Pancreas (tissue), 10 donors: ENCODE results near the gene LAMP1. TPM values are rescaled to one million over a fixed set of nuclear protein-coding genes. Genes with fewer than 3 reads are reported as not detected.
"Not testable (repeated sequence)": the region's sequence is repeated elsewhere in the genome, so short reads cannot be mapped to it uniquely, and the experiment has no call there.

Experiments
- ATAC-seq, 4 donors: fragments of 200-7000 bp; cut with Tn5 transposase; one replicate each; pipeline versions ENCODE4 v1.8.0 to v1.9.1; 2020; ENCODE audit warnings: mild to moderate bottlenecking in 4 of 4, moderate library complexity in 4 of 4
- DNase-seq, 6 donors: peaks; one replicate each; pipeline ENCODE4 v3.0.0-alpha.2; 2020
- FAIRE-seq: peaks from 2 replicates; lab custom pipeline; 2012; peaks lifted over from hg19 to GRCh38; lab: Jason Lieb, UNC
- H3K27ac ChIP-seq, 4 donors: fragments of 200-600 bp; sonication (generic); 1 replicate in 3 of 4; 2 replicates in 1 of 4; pipeline versions ENCODE4 v1.5.0 to v1.8.0; 2020
- H3K27me3 ChIP-seq, 4 donors: fragments of 200-600 bp; one replicate each; pipeline ENCODE4 v1.8.0; 2021
- H3K36me3 ChIP-seq, 3 donors: fragments of 200-600 bp; sonication (generic) in 1 of 3; one replicate each; pipeline versions ENCODE4 v1.5.0 to v1.8.0; 2020 to 2021
- H3K4me1 ChIP-seq, 3 donors: fragments of 200-600 bp; one replicate each; pipeline ENCODE4 v1.8.0; 2021
- H3K4me3 ChIP-seq, 4 donors: fragments of 200-600 bp; sonication (generic) in 2 of 4; one replicate each; pipeline versions ENCODE4 v1.5.0 to v1.8.0; 2020 to 2021
- H3K9me3 ChIP-seq, 4 donors: fragments of 200-600 bp; one replicate each; pipeline ENCODE4 v1.8.0; 2021
- WGBS, 2 donors: extraction: QIAGEN DNeasy Blood & Tissue Kit; methylation state at CpG; one replicate each; pipeline ENCODE4 v1.1.7; 2013; 5-methylcytosine and 5-hydroxymethylcytosine counted together
- intact Hi-C, 3 donors: fragments of 100-400 bp; cut with DNase I; formaldehyde crosslinking; loops; one replicate each; pipeline versions ENCODE4 v1.11.1 to v1.14.2; 2022
- polyA plus RNA-seq, 2 donors: library from polyadenylated mRNA; stranded (reverse); fragments of 200-250 nt; gene quantifications; one replicate each; pipeline ENCODE4 v1.2.3, GENCODE V29; 2013
- total RNA-seq, 6 donors: library from RNA; stranded (reverse); fragmentation: NEBNext Ultra II Directional in 4 of 6; extraction: Animal tissue kit (Norgen Biotek cat#: 25700) in 4 of 6; gene quantifications; one replicate each; pipeline versions ENCODE4 v1.2.1 to v1.2.4, GENCODE V29; 2021 to 2023
- TF ChIP-seq, protein P1 (sequence below), 4 donors: fragments of 200-600 bp; sonication (generic) in 3 of 4; IDR thresholded peaks; one replicate each; pipeline versions ENCODE4 v1.5.0 to v1.8.0; 2021; ENCODE audit warnings: antibody characterized with exemption in 4 of 4
- donor health status: healthy with polysubstance abuse.
- donor health status: DM: no; HTN: no; CAD: no; lungs with moderate emphysema.
- donor health status: DM: no; HTN: no; CAD: no.
- donor health status: control.
- donor health status: control.
- donor health status: Bipolar disorder and iron deficiency.
- donor health status: DM: yes; HTN: yes; CAD: no.
- donor health status: DM: no; HTN: no; CAD: no.
- donor health status: DM: no; HTN: no; CAD: no.
- donor health status: DM: yes; HTN: yes; CAD: no.

LAMP1 gene
- total and polyA plus RNA-seq, 8 donors: 35.1 to 136 (median 91.3) TPM

DNA sequence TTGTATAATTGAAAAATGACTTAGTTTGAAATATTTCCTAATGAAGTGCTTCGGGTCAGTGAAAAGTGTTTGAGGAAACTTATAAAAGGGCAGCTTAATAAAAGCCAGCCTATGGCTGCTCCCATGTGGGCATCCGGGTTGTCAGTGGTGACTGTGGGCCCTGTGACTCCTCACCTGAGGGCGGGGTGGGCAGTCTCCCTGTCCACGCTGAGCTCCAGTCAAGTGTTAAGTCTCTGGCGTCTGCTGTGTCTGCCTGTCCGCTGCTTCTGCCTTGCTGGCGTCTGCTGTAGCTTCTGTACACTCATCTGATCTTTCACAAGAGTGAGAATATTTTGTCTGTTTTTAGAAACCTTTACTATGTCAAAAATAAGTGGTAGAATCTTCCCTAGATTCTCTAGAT is 7.1 kb downstream of the LAMP1 start:
- intact Hi-C loops: no loop called here
- Histone ChIP-seq H3K4me1 (peaks cover 0 to 5% (median 0%) of the 10 kb centered on the region in 3 donors), H3K9me3 (no peaks in the 10 kb centered on the region), H3K27me3 (no peaks in the 10 kb centered on the region), H3K4me3 (no peak overlapping the region), H3K36me3 (no peaks in the 10 kb centered on the region), H3K27ac (no peak overlapping the region)
- TF ChIP-seq, protein P1, sequence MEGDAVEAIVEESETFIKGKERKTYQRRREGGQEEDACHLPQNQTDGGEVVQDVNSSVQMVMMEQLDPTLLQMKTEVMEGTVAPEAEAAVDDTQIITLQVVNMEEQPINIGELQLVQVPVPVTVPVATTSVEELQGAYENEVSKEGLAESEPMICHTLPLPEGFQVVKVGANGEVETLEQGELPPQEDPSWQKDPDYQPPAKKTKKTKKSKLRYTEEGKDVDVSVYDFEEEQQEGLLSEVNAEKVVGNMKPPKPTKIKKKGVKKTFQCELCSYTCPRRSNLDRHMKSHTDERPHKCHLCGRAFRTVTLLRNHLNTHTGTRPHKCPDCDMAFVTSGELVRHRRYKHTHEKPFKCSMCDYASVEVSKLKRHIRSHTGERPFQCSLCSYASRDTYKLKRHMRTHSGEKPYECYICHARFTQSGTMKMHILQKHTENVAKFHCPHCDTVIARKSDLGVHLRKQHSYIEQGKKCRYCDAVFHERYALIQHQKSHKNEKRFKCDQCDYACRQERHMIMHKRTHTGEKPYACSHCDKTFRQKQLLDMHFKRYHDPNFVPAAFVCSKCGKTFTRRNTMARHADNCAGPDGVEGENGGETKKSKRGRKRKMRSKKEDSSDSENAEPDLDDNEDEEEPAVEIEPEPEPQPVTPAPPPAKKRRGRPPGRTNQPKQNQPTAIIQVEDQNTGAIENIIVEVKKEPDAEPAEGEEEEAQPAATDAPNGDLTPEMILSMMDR (IDR thresholded peaks at IDR 0.05): no peak
- no peak for DNase-seq
- no peak for FAIRE-seq
- ATAC-seq: no peak
- WGBS, 2 donors: 85 to 87% methylated on average over 7 of the region's 7 CpGs

DNA sequence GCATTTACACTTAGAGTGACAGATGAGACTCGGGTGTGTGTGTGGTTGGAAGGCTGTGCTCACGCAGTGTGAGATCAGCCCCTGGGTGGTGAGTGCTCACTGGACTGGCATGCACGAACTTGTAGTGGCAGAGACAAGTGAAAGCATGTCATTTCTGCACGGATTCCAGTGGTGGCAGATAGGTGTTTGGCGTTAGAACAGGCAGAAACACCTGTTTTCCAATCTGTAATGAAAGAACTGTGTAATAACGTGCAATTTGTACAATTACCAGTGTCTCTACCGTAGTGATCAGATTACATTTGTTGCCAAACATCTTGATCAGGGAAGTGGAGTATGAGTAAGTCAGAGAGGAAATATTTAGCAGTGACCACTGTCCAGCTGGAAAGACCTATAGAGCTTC is 8.2 kb downstream of the LAMP1 start:
- intact Hi-C loops: no loop called here
- Histone ChIP-seq H3K27me3 (no peaks in the 10 kb centered on the region), H3K4me3 (no peak overlapping the region), H3K9me3 (no peaks in the 10 kb centered on the region), H3K36me3 (peaks cover 0 to under 1% (median 0%) of the 10 kb centered on the region in 3 donors), H3K27ac (no peak overlapping the region), H3K4me1 (no peaks in the 10 kb centered on the region)
- TF ChIP-seq, protein P1 (IDR thresholded peaks at IDR 0.05): no peak
- ATAC-seq (peak in 1 of 4 donors; percentile 32), DNase-seq (no peak), FAIRE-seq (no peak)
- 41 to 56% methylated on average over 7 of the region's 7 CpGs for whole genome bisulfite sequencing, 2 donors

DNA sequence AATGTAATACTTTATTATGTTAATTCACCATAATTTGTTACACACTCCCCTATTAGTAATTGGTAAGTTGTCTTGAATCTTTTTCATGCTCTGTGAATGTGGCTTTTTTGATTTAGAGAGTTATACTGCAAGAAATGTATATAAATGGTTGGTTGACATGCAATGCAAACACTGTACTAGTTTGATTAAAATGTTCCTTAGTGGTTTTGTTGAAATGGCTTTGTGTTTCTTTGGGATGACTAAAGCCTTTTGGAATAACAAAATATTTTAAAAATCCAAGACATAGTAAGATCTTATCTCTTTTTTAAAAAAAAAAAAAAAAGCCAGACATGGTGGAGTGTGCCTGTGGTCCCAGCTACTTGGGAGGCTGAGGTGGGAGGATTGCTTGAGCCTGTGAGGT is 10.5 kb downstream of the LAMP1 start:
- H3K4me1 ChIP-seq: no peaks in the 10 kb centered on the region
- no peaks in the 10 kb centered on the region for H3K27me3 ChIP-seq
- intact Hi-C loops: no loop called here
- H3K4me3 ChIP-seq: no peak overlapping the region
- FAIRE-seq: no peak
- ATAC-seq: no peak
- TF ChIP-seq, protein P1 (IDR thresholded peaks at IDR 0.05): no peak
- no peak overlapping the region for H3K27ac ChIP-seq
- no peaks in the 10 kb centered on the region for H3K9me3 ChIP-seq
- DNase-seq: no peak
- peaks cover 0 to 7% (median 0%) of the 10 kb centered on the region in 3 donors for H3K36me3 ChIP-seq

DNA sequence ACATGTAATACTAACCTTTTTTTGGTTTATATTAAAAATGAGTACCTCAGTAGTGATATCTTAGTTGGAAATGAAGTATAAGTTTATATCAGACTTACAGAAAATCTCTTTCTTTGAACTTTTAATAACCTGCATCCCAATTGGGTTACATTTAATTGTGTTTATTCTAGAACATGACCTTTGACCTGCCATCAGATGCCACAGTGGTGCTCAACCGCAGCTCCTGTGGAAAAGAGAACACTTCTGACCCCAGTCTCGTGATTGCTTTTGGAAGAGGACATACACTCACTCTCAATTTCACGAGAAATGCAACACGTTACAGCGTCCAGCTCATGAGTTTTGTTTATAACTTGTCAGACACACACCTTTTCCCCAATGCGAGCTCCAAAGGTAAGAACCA is 12.4 kb downstream of the LAMP1 start:
- ATAC-seq: no peak
- TF ChIP-seq, protein P1 (IDR thresholded peaks at IDR 0.05): no peak
- 86 to 88% methylated on average over 6 of the region's 6 CpGs for WGBS, 2 donors
- Histone ChIP-seq H3K4me1 (no peaks in the 10 kb centered on the region), H3K4me3 (no peak overlapping the region), H3K9me3 (no peaks in the 10 kb centered on the region), H3K36me3 (peaks cover 0 to 7% (median 0%) of the 10 kb centered on the region in 3 donors), H3K27ac (no peak overlapping the region), H3K27me3 (no peaks in the 10 kb centered on the region)
- DNase-seq: no peak
- intact Hi-C loops: no loop called here
- no peak for FAIRE-seq

DNA sequence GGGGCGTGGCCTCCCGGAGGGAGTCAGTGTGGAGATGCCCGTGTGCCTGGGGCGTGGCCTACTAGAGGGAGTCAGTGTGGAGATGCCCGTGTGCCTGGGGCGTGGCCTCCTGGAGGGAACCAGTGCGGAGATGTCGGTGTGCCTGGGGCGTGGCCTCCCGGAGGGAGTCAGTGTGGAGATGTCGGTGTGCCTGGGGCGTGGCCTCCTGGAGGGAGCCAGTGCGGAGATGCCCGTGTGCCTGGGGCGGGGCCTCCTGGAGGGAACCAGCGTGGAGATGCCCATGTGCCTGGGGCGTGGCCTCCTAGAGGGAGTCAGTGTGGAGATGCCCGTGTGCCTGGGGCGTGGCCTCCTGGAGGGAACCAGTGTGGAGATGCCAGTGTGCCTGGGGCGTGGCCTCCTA is 17.1 kb downstream of the LAMP1 start:
- FAIRE-seq, H3K4me3 ChIP-seq, H3K27me3 ChIP-seq, H3K9me3 ChIP-seq, H3K4me1 ChIP-seq, intact Hi-C loops, H3K27ac ChIP-seq, ATAC-seq, DNase-seq: not testable (repeated sequence)
- 96% methylated on average over 20 of the region's 20 CpGs for WGBS, 2 donors
- H3K36me3 ChIP-seq: peaks cover 0 to 11% (median 0%) of the 10 kb centered on the region in 3 donors

DNA sequence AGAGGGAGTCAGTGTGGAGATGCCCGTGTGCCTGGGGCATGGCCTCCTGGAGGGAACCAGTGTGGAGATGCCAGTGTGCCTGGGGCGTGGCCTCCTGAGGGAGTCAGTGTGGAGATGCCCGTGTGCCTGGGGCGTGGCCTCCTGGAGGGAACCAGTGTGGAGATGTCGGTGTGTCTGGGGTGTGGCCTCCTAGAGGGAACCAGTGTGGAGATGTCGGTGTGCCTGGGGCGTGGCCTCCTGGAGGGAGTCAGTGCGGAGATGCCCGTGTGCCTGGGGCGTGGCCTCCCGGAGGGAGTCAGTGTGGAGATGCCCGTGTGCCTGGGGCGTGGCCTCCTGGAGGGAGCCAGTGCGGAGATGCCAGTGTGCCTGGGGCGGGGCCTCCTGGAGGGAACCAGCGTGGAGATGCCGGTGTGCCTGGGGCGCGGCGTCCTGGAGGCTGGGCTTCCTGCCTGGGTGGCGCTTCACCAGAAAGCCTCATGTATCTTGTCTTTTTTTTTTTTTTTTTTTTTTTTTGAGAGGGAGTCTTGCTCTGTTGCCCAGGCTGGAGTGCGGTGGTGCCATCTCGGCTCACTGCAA is 17.9 kb downstream of the LAMP1 start:
- DNase-seq, intact Hi-C loops, FAIRE-seq, H3K9me3 ChIP-seq, H3K4me3 ChIP-seq, ATAC-seq, H3K27me3 ChIP-seq, H3K27ac ChIP-seq, H3K4me1 ChIP-seq: not testable (repeated sequence)
- peaks cover 0 to 19% (median 0%) of the 10 kb centered on the region in 3 donors for H3K36me3 ChIP-seq
- 94 to 95% methylated on average over 23 of the region's 23 CpGs for whole genome bisulfite sequencing, 2 donors
